HG03175 (cell line): ENCODE data around the gene MC1R.

Experiments
- ATAC-seq: cut with Tn5 transposase; IDR thresholded peaks from one replicate; pipeline ENCODE4 v1.9.1; 2021; ENCODE audit warnings: mild to moderate bottlenecking, moderate library complexity; ENCODE audit not compliant: unreplicated experiment

The MC1R gene

DNA sequence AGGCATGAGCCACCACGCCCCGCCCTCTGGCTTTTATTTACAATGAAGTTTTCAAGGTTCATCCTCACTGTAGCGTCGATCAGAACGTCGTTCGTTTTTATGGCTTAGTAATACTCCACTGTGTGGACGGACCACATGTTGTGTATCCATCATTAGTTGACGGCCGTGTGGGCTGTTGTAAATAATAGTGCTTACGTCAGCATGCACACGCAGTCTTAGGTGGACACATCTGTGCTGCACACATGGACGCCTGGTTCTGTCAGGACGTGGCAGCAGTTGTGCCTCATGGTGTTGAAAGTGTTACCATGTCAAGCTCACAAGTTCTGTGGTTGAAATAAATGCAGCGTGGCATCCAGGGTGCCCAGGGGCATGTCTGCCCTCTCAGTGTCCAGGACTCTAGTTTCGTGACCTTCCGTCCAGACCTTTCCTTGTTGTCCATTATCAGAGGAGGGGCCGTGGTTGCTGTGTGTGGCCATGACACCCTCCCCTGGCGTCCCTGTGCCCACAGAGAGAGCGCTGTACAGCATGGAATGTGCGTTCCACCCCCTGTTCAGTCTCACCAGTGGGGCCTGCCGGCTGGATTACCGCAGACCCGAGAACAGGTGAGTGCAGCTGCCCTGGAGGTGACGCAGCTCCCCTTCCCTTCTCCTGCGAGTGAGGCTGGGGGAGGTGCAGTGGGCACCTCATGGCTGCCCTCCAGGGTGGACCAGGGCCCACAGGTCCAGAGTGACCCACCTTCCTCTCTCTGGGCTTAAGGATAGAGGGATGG is 23.0 kb upstream of the MC1R start:
- ATAC-seq: no peak

DNA sequence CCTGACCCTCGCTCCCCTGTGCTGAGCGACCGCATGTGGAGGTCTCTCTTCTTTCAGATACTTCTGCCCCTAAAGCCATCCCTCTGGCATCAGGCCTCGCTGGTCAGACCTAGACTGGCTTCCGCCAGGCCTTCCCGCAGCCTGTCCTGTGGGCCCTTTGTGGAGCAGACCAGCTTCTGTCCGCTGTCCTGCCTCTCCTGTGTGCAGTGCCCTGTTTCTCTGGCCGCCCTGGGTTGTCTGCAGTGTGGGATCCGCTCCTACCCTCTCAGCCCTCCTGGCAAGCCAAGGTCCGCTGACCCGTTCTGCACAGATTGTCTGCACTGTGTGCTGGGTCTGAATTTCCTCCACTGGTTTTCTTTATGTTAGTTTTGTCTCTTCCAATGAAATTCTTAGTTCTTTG is 21.5 kb upstream of the MC1R start:
- ATAC-seq: no peak

DNA sequence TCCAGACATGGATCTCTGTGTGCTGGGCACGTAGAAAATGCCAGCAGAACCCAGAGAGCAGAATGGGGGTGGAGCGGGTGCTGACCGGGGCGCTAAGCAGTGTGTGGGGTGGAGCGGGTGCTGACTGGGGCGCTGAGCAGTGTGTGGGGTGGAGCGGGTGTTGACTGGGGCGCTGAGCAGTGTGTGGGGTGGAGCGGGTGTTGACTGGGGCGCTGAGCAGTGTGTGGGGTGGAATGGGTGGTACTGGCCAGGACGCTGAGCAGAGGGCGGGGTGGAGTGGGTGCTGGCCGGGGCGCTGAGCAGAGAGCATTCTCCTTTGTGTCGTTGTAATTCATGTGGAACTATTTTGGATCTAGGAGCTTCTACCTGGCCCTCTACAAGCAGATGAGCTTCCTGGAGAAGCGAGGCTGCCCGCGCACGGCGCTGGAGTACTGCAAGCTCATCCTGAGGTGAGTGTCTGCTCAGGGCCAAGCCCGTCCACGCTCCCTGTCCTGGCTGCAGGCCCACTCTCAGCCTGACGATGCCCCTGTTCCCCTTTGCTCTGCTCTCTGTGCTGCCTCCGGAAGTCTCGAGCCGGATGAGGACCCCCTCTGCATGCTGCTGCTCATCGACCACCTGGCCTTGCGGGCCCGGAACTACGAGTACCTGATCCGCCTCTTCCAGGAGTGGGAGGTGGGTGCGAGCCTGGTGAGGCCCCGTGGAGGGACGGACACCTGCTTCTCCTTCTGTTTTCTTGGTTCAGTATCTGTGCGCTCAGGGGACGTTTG is 20.3 kb upstream of the MC1R start:
- no peak for ATAC-seq

DNA sequence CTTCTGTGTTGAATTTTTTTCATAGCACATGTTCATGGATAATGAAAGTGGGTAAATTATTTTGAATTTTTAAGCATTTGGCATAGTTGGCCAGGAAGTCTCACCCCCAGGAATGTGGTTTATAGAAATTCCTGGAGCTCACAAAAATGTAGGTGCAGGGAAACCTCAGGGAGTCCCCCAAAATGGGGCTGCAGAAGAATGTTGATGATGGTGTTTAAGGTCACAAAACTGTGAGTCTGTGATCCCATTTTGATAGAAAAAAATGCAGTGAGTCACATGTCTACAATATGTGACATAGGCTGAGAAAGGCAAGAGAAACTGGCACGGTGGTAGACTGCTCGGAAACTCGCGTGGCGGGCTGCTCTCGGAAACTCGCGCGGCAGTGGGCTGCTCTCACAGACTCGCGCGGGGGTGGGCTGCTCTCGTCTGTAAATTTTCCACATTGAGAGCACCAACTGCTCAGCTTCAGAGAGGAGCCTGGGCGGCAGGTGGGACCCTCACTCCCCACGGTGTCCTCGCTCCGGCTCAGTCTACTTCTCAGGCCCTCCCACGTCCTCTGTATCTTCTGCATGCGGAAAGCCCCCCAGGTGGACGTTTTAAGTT is 18.7 kb upstream of the MC1R start:
- ATAC-seq: no peak

DNA sequence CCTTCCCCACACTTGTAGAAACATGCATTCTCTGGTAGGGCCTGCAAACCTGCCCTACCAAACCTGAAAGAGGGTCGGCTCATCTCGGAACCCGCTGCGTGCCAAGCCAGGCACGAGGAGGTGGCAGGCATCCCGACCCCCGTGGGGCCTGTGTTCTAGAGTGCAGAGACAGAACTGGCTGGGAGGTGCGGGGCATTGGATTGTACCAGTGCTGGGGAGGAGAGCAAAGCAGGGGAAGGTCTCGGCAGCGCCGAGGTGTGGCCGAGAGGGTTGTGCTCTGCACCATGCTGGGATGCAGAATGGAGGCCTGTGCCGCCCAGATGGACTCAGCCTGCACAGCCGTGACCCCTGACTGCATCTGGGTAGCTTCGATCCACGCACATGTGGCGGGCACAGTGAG is 17.8 kb upstream of the MC1R start:
- no peak for ATAC-seq

DNA sequence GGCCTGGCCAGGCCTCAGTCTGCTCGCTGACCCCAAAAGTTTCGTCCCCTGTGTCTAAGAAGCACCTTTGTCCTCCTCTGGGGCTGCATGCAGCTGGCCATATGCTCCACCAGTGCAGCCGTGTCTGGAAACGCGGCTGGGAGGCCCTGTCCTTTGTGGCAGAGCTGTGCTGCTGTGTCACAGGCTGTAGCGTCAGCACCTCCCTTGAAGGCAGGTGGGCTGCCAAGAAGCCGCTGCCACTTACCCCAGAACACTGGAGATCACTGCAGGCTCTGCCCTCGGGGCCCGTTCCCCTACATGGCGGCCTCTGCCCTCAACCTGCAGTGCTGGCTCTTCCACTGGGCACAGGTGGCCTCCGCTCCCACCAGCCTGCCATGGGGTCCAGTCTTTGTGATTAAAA is 15.7 kb upstream of the MC1R start:
- no peak for ATAC-seq

DNA sequence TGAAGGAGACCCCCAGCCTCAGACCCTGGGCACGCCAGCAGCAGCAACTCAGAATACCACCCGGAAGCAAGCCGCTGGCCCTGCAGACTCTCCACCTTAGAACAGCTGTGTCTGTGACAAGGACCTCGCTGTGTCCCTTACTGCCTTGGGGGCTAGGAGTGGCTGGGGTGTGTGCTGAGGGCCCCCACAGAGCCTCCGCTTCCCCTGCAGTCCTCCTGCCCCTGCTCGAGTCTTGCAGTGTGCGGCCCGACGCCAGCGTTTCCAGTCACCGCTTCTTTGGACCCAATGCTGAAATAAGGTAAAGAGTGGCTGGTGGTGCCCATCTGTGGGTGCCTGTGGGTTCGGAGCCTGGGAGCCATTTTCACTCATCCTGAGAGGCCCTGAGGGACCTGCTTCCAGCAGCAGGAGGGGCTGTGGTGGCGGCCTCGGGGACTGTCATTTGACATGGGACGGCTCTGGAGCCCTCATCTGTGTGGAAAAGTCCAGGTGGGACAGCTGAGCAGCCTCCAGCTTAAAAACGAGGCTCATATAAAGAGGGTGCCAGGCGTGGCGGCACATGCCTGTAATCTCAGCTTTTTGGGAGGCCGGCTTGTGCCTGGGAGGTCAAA is 14.7 kb upstream of the MC1R start:
- ATAC-seq: no peak

DNA sequence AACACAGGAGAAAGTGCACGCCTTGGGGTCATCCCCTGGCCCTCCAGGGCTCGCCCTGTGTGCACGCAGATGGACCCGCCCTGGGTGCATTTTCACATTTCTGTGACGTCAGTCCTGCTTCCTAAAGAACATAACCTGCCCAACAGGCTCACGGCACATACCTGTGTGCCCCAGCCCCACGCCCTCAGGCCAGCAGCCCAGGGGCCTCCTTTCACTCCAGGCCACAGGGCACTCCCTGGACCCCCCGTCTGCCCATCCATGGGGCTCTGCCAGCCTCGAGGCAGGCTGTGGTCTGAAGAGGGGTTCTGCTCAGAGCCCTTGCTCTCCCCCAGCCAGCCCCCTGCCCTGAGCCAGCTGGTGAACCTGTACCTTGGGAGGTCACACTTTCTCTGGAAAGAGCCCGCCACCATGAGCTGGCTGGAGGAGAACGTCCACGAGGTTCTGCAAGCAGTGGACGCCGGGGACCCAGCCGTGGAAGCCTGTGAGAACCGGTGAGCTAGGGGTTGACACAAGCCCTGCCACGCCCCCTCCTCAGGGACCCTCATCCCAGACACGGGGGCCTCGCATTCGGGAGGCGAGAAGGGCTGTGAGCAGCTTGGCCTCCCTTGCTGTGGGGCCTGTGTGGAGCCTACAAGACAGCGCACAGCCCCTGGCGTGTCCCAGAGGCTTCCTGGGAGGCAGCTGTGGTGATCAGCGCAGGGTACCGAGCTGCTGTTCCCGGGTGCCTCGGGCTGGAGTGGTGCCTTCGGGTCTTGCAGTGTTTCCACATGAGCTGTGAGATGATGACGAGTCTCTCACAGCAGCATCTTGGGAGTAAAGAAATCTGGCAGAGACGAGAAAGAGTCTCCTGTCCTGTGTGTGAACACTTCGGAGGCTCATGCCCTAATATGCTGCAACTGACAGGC is 13.8 kb upstream of the MC1R start:
- ATAC-seq: no peak

DNA sequence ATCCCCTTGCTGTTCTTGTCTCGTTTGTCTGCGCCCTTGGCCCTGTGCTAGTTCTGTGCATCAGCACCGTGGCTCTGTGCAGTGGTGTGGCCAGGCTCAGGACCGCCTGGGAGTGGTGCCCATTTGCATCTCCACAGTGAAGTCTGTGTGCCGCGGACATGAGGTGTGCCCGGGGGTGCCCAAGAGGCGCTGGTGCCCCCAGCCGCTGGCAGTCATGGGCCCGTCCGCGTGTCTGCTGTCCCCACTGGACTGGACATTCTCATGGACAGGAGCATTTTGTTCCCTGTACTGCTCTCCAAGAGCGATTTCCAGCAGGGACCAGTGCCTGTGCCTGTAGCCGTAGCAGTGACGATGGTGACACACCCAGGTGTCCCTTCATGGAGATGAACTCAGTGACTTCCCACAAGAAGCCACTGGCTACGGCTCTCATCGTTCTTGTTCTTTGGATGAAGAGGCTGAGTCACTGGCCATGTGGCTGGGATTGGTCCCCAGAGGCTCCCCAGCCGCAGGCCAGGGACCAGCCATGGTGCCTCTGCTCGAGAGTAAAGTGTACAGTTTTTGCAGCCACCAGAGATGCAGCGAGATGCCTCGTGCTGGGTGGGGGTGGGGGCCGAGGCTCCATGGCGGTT is 13.0 kb upstream of the MC1R start:
- no peak for ATAC-seq

DNA sequence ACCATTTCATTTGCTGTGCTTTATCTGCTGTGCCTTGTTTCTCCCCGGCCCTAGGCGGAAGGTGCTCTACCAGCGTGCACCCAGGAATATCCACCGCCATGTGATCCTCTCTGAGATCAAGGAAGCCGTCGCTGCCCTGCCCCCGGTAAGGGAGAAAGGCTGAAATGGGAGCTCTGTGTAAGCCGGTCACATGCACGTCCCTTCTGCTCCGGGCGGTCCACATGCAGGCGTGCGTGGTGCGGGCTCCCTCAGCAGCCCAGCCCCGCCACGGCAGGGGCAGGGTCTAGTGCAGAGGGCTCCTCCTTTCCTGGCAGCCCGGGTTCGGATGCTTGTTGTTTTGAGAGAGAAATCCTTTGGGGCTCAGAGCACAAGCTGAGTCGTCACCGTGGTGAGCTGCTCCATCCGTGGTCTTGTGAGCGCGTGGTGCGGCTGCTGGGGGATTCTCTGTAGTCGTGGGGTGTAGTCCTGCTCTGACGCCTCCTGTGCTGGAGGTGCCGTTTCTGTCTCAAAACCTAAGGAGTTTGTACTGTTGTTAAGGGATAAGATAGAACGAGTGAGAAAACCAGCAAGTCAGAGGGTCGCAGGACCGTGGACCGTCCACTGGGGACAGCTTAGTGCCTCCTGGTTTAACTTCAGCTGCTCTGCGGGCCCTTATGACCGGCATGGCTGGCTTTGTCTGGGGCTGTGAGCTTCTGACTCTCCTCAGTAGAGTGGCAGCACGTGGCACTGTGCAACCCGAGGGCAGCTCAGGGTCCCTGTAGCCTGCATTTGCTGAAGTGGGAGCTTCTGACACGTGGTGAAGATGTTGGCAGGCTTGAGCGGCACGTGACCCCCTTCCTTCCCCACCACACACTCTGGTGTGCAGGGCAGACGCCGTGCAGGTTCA is 12.3 kb upstream of the MC1R start:
- no peak for ATAC-seq

DNA sequence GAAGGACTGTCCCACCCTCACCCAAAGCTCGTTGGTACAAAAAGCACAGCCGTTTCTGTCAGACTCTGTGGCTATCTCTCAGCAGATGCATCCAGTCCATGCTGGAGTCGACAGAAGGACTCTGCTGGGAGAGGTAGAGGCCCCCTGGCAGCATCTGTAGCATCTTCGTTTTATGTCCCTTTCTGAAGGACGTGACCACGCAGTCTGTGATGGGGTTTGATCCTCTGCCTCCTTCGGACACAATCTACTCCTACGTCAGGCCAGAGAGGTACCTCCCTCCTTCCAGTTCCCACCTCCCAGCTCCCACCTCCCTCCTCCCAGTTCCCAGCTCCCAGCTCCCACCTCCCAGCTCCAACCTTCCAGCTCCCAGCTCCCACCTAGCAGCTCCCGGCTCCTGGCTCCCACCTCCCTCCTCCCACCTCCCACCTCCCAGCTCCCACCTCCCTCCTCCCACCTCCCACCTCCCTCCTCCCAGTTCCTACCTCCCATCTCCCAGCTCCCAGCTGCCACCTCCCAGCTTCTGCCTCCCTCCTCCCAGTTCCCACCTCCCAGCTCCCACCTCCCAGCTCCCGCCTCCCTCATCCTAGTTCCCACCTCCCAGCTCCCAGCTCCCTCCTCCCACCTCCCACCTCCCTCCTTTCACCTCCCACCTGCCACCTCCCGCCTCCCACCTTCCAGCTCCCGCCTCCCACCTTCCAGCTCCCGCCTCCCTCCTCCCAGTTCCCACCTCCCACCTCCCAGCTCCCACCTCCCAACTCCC is 11.4 kb upstream of the MC1R start:
- no peak for ATAC-seq

DNA sequence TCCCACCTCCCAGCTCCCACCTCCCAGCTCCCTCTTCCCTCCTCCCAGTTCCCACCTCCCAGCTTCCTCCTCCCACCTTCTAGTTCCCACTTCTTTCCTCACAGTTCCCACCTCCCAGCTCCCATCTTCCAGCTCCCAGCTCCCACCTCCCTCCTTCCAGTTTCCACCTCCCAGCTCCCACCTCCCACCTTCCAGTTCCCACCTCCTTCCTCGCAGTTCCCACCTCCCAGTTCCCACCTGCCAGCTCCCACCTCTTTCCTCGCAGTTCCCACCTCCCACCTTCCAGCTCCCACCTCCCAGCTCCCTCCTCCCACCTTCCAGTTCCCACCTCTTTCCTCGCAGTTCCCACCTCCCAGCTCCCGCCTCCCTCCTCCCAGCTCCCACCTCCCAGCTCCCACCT is 10.4 kb upstream of the MC1R start:
- no peak for ATAC-seq

DNA sequence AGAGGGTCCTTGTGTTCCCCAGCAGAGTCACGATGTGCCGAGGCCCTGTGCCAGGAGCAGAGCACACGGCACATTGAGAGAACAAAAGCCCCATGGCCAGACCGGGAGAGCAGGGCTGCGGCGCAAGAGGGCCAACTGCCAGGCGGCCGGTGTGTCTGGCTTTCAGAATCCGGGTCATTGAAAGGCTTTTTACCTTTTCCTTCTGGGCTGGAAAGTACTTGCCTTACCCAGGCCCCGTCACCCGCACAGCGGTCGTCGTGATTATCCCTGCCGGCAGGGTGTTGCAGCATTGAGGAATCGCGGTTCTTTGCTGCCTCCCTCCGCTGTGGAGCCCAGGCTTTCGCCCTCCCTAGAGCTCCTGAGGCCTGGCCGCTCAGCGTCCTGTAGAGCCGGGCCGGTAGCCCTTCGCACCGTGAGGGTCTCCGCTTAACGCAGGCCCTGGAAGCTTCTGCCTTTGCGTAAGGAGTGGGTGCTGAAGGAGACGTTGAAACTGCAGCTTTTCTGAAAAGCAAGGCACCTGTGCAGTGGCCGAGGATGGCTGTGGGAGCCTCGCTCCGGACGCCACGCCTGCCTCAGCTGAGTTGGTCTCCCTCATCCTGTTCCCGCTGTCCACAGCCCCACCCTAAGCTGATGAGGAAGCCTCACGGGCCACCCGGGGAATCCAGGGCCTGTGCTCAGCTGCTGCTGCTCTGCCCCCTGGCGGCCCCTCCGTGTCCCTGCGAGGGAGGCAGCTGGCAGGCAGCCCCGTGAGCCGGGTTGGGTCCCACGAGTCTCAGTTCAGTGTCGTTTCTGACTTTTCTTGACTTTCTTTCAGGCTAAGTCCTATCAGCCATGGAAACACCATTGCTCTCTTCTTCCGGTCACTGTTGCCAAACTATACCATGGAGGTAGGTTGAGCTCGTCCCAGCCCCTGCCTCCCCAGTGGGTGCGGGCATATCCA is 8.6 kb upstream of the MC1R start:
- ATAC-seq: peak; percentile 50

DNA sequence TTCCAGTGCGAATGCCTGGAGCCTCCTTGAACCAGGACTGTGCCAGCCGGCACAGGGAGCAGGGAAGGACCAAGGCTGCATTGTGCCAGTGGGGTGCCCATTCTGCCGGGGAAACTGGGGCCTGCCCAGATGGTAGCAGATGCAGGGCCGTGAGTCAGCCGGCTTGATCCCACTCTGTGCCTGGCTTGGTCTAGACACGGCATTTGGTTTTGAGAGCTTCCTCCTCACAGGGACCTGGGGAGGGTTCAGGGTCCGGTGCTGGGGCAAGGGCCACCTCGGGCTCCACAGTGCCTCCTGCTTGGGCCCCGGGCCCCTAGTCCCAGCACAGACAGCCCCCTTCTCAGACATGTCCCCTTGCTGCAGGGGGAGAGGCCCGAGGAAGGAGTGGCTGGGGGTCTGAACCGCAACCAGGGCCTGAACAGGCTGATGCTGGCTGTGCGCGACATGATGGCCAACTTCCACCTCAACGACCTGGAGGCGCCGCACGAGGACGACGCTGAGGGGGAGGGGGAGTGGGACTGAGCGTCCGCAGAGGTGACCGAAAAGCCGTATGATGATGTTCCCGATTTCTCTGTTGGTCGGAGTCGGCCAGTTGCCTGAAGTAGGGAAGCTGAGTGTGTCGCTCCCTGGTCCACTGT is 7.8 kb upstream of the MC1R start:
- ATAC-seq: no peak

DNA sequence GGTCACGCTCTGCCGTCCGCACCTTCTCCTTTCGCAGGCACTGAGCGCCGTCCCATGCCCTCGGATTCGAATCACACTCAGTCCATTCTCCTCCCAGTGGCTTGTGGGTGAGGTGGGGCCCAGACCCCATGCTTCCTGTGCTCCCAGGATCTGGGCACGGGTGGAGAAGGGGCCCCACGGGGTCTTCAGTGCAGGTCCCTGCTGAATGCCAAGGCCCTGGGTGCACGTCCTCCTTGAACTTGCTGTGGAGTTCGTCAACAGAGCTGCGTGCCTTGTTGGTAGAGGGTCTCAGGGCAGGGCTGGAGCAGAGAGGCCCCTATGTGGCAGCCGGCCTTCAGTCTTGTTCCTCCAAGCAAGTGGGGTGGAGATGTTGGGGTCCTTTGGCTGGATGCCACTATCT is 7.3 kb upstream of the MC1R start:
- no peak for ATAC-seq

DNA sequence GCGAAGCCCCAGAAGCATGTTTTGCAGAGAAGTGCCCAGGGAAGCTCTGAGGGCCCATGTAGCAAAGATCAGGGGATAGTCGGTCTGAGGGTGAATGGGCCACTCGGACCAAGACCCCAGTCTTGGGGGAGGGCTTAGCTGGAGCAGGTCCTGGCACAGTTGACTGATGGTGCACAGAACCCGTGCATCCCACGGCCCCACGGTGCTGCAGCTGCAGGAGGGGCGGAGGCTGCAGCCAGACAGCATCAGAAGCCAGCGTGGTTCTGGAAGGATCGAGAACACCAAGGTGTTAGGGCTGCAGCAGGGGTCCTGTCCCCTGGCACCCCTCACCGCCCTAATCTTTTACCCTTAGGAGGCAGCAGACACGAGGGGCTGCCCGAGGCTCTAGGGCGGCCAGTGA is 6.5 kb upstream of the MC1R start:
- ATAC-seq: no peak

DNA sequence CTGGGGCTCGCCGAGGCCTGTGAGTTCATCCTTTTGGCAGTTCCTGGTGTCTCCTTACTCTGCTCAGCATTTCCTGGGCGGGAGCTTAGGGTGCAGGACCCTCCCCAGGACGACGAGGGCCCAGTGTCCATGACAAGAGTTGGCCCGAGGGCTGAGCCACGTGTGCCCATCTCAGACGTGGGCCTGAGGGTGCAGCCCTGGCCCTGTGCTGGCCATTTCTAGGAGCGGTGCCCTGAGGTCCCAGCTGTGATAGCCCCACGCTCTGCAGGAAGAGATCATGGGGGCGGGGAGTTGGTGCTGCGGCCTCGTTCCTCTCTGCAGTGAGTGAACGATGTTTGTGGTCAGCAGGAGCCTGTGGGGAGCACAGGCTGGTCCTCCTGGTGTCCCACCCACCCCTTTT is 6.0 kb upstream of the MC1R start:
- ATAC-seq: no peak
